Activated CD4-positive, alpha-beta T cell treated with anti-CD3 and anti-CD28 coated beads, Interleukin-2, amount 50 U/mL, for 4 hours (primary cell): ENCODE data around the gene ATP5ME.
A peak's percentile ranks its signal among the peaks of the same experiment; 100 is the strongest.
"Not testable (repeated sequence)": the region's sequence is repeated elsewhere in the genome, so short reads cannot be mapped to it uniquely, and the experiment has no call there.

Source experiments
- DNase-seq, 2 experiments: peaks; one replicate each; pipeline ENCODE4 v3.0.0-alpha.2; 2020

Gene ATP5ME

GRCh38 chr4:674172-675035 lies at the start of gene ATP5ME, which contains the start of gene MYL5:
TSS of gene ATP5ME (minus strand) at chr4:674276. CDS start at chr4:674247, 29 bp downstream.
TSS of gene MYL5 (plus strand) at chr4:674542. CDS start at chr4:678027, 3,485 bp downstream.
- peak; percentile 96 to 97 for DNase-seq

GRCh38 chr4:722851-723360 lies 48.8 kb upstream of the ATP5ME start:
- no peak for DNase-seq

- DNase-seq, result no peak
Measured at GRCh38 chr4:722169-722725, 48.2 kb upstream of the ATP5ME start.

GRCh38 chr4:721261-722168 lies 47.4 kb upstream of the ATP5ME start:
- DNase-seq, result no peak

- DNase-seq, result no peak
Measured at GRCh38 chr4:720111-720860, 46.2 kb upstream of the ATP5ME start.

GRCh38 chr4:718460-718859 lies 44.4 kb upstream of the ATP5ME start:
- no peak for DNase-seq

GRCh38 chr4:717601-718320 lies 43.7 kb upstream of the ATP5ME start:
- no peak for DNase-seq

- no peak for DNase-seq
Measured at GRCh38 chr4:714087-714486, 40.0 kb upstream of the ATP5ME start.

- no peak for DNase-seq
Measured at GRCh38 chr4:712916-713632, 39.0 kb upstream of the ATP5ME start.

- DNase-seq, result no peak
Measured at GRCh38 chr4:712093-712492, 38.0 kb upstream of the ATP5ME start.

GRCh38 chr4:710916-711315 lies 36.8 kb upstream of the ATP5ME start:
- no peak for DNase-seq

GRCh38 chr4:710116-710515 lies 36.0 kb upstream of the ATP5ME start:
- no peak for DNase-seq

GRCh38 chr4:709348-709747 lies 35.3 kb upstream of the ATP5ME start:
- no peak for DNase-seq

- DNase-seq, result no peak
Measured at GRCh38 chr4:708631-708933, 34.5 kb upstream of the ATP5ME start.

- DNase-seq, result no peak
Measured at GRCh38 chr4:707929-708630, 34.0 kb upstream of the ATP5ME start.

- DNase-seq, result no peak
Measured at GRCh38 chr4:706834-707598, 32.9 kb upstream of the ATP5ME start.

GRCh38 chr4:706083-706633 lies 32.1 kb upstream of the ATP5ME start:
- not testable (repeated sequence) for DNase-seq

GRCh38 chr4:705278-706082 lies 31.4 kb upstream of the ATP5ME start, which contains the start of gene PCGF3:
TSS of gene PCGF3 (plus strand) at chr4:705832. CDS start at chr4:733681, 27,849 bp downstream.
- DNase-seq, result peak; percentile 96

- no peak for DNase-seq
Measured at GRCh38 chr4:704971-705277, 30.8 kb upstream of the ATP5ME start.
